Cardiac muscle cell (in vitro differentiated cells and primary cell): ENCODE measurements around the gene DLST. TPM values are rescaled to one million over a fixed set of nuclear protein-coding genes. Genes with fewer than 3 reads are reported as not detected.

Source experiments
- DNase-seq, 2 donors: peaks; one replicate each; pipeline versions ENCODE4 v3.0.0 to v3.0.0-alpha.2; 2010 to 2017; ENCODE audit warnings: low read depth in 1 of 2, low spot score in 1 of 2
- H3K27ac ChIP-seq: fragments of 200-600 bp; sonication (generic); 2 replicates; pipeline ENCODE4 v1.5.1; 2016
- H3K27me3 ChIP-seq: fragments of 200-600 bp; sonication (generic); 2 replicates; pipeline ENCODE4 v1.6.0; 2016; ENCODE audit warnings: control low read depth
- H3K36me3 ChIP-seq: fragments of 200-600 bp; sonication (generic); 2 replicates; pipeline ENCODE4 v1.5.1; 2016; ENCODE audit warnings: control low read depth
- H3K4me1 ChIP-seq: fragments of 200-600 bp; sonication (generic); 2 replicates; pipeline ENCODE4 v1.8.1; 2017; ENCODE audit warnings: low read depth, mild to moderate bottlenecking, mixed run types
- H3K4me3 ChIP-seq: fragments of 200-600 bp; sonication (generic); 2 replicates; pipeline ENCODE4 v1.5.1; 2016; ENCODE audit warnings: mild to moderate bottlenecking
- H3K9me3 ChIP-seq: fragments of 200-600 bp; sonication (generic); 2 replicates; pipeline ENCODE4 v1.5.1; 2017; ENCODE audit warnings: low read depth, mild to moderate bottlenecking, control low read depth
- CTCF ChIP-seq: IDR thresholded peaks from 2 replicates; pipeline ENCODE4 v1.5.1; 2012; ENCODE audit warnings: low read depth, mild to moderate bottlenecking, low read length
- polyA plus RNA-seq: library from polyadenylated mRNA; unstranded; fragments of >200 nt; fragmentation: Nextera tagmentation; extraction: Ambion mirVana; gene quantifications from 2 replicates; pipeline ENCODE4 v1.2.1, GENCODE V29; 2016
- total RNA-seq: library from RNA; depleted of rRNA; stranded (reverse); fragments of >200 nt; gene quantifications from 2 replicates; pipeline ENCODE4 v1.2.3, GENCODE V29; 2016

DLST gene
- total and polyA plus RNA-seq, 2 experiments from 2014 or later = 10.0 to 63.7 TPM

GRCh38 chr14:74891870-74892269 lies 10.2 kb downstream of the DLST start:
- Histone ChIP-seq H3K4me1 (no peaks in the 10 kb centered on the region), H3K36me3 (peaks cover 66% of the 10 kb centered on the region), H3K9me3 (no peaks in the 10 kb centered on the region), H3K27me3 (no peaks in the 10 kb centered on the region), H3K4me3 (no peak overlapping the region), H3K27ac (no peak overlapping the region)
- peak in 1 of 2 donors; percentile 40 for DNase-seq
- TF ChIP-seq CTCF = no peak

- no peaks in the 10 kb centered on the region for H3K27me3 ChIP-seq
- no peaks in the 10 kb centered on the region for H3K9me3 ChIP-seq
- H3K4me1 ChIP-seq = no peaks in the 10 kb centered on the region
- no peak overlapping the region for H3K27ac ChIP-seq
- H3K4me3 ChIP-seq = no peak overlapping the region
- peaks cover 75% of the 10 kb centered on the region for H3K36me3 ChIP-seq
- no peak for TF ChIP-seq CTCF
- no peak for DNase-seq
Measured at GRCh38 chr14:74892745-74893144, 11.0 kb downstream of the DLST start.

GRCh38 chr14:74893614-74894091 lies 11.9 kb downstream of the DLST start:
- no peak for TF ChIP-seq CTCF

GRCh38 chr14:74896400-74896799 lies 14.7 kb downstream of the DLST start:
- Histone ChIP-seq H3K36me3 (peaks cover 96% of the 10 kb centered on the region), H3K4me1 (no peaks in the 10 kb centered on the region), H3K27me3 (no peaks in the 10 kb centered on the region), H3K9me3 (no peaks in the 10 kb centered on the region), H3K4me3 (no peak overlapping the region), H3K27ac (no peak overlapping the region)
- DNase-seq = no peak
- TF ChIP-seq CTCF = no peak

More at GRCh38 chr14:74893614-74894091, 11.9 kb downstream of the DLST start:
- H3K27ac ChIP-seq = no peak overlapping the region
- no peaks in the 10 kb centered on the region for H3K27me3 ChIP-seq
- H3K9me3 ChIP-seq = no peaks in the 10 kb centered on the region
- no peak for DNase-seq
- no peak overlapping the region for H3K4me3 ChIP-seq
- H3K4me1 ChIP-seq = no peaks in the 10 kb centered on the region
- peaks cover 83% of the 10 kb centered on the region for H3K36me3 ChIP-seq

GRCh38 chr14:74897642-74898041 lies 15.9 kb downstream of the DLST start:
- Histone ChIP-seq H3K36me3 (peaks cover 93% of the 10 kb centered on the region), H3K27ac (no peak overlapping the region), H3K27me3 (no peaks in the 10 kb centered on the region), H3K9me3 (no peaks in the 10 kb centered on the region), H3K4me1 (no peaks in the 10 kb centered on the region), H3K4me3 (no peak overlapping the region)
- DNase-seq = no peak
- no peak for TF ChIP-seq CTCF

GRCh38 chr14:74898083-74898482 lies 16.4 kb downstream of the DLST start:
- no peak for DNase-seq
- no peaks in the 10 kb centered on the region for H3K27me3 ChIP-seq
- TF ChIP-seq CTCF = no peak
- no peak overlapping the region for H3K27ac ChIP-seq
- no peak overlapping the region for H3K4me3 ChIP-seq
- H3K36me3 ChIP-seq = peaks cover 93% of the 10 kb centered on the region
- no peaks in the 10 kb centered on the region for H3K9me3 ChIP-seq
- H3K4me1 ChIP-seq = no peaks in the 10 kb centered on the region
